Measurements from ENCODE around the gene TEX54.
A peak's percentile ranks its signal among the peaks of the same experiment; 100 is the strongest.
"Not testable (repeated sequence)": the region's sequence is repeated elsewhere in the genome, so short reads cannot be mapped to it uniquely, and the experiment has no call there.

The TEX54 gene

DNA sequence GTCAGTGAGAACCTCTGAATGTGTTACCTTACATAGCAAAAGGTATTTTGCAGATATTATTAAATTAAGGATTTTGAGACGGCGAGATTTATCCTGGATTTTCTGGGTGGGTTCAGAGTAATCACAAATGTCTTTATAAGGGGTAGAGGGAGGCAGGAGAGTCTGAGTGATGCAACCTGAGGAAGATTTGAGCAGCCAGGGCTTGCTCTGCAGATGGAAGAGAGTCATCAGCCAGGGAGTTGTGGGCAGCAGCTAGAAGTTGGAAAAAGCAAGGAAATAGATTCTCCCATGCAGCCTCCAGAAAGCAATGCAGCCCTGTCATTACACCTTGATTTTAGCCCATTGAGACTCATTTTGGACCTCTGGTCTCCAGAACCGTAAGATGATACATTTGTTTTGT, 10.8 kb upstream of the TEX54 start:
- H3K9me3 ChIP-seq (ENCODE audit: low read length), result no peaks in the 10 kb centered on the region
- TF ChIP-seq, protein P1, sequence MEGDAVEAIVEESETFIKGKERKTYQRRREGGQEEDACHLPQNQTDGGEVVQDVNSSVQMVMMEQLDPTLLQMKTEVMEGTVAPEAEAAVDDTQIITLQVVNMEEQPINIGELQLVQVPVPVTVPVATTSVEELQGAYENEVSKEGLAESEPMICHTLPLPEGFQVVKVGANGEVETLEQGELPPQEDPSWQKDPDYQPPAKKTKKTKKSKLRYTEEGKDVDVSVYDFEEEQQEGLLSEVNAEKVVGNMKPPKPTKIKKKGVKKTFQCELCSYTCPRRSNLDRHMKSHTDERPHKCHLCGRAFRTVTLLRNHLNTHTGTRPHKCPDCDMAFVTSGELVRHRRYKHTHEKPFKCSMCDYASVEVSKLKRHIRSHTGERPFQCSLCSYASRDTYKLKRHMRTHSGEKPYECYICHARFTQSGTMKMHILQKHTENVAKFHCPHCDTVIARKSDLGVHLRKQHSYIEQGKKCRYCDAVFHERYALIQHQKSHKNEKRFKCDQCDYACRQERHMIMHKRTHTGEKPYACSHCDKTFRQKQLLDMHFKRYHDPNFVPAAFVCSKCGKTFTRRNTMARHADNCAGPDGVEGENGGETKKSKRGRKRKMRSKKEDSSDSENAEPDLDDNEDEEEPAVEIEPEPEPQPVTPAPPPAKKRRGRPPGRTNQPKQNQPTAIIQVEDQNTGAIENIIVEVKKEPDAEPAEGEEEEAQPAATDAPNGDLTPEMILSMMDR (IDR thresholded peaks at IDR 0.05; ENCODE audit: low read length), result no peak
- no peak for TF ChIP-seq EZH2 (IDR thresholded peaks at IDR 0.05; ENCODE audit: borderline replicate concordance, low read length)
- H3K9me2 ChIP-seq (ENCODE audit: low read depth, low read length), result no peaks in the 10 kb centered on the region
- no peak overlapping the region for H3K4me2 ChIP-seq (ENCODE audit: low read length)
- no peak overlapping the region for H3K9ac ChIP-seq (ENCODE audit: low read length)
- no peaks in the 10 kb centered on the region for H3K36me3 ChIP-seq (ENCODE audit: insufficient read depth, low read length)
- no peaks in the 10 kb centered on the region for H3F3A ChIP-seq (ENCODE audit: insufficient read depth, low read length)
- H4K20me1 ChIP-seq (ENCODE audit: insufficient read depth, low read length), result no peaks in the 10 kb centered on the region
- peaks cover 9% of the 10 kb centered on the region for H3K79me2 ChIP-seq (ENCODE audit: insufficient read depth, low read length)
- peaks cover 27% of the 10 kb centered on the region for H3K4me1 ChIP-seq (ENCODE audit: insufficient read depth, low read length, severe bottlenecking)
- no peak overlapping the region for H3K27ac ChIP-seq (ENCODE audit: low read depth, low read length, poor library complexity, severe bottlenecking)
- H2AFZ ChIP-seq (ENCODE audit: low read length), result no peak overlapping the region
- no peak overlapping the region for H3K4me3 ChIP-seq (ENCODE audit: low read depth, low read length, poor library complexity, severe bottlenecking)
- no peaks in the 10 kb centered on the region for H3K27me3 ChIP-seq (ENCODE audit: insufficient read depth, low read length)

DNA sequence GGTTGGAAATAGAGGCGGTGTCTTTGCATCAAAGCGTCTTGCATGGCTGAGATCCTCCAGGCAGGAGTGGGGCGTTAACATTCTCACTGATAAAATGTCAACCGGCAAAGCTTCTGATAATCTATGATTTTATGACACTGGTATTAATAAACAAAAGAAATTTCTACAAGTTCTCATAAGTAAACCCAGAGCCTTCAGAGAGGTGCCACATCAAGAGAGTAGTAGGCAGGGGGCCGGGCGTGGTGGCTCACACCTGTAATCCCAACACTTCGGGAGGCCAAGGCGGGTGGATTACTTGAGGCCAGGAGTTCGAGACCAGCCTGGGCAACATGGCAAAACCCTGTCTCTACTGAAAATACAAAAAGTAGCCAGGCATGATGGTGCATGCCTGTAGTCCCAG, 10.2 kb upstream of the TEX54 start:
- not testable (repeated sequence) for H3F3A ChIP-seq (ENCODE audit: insufficient read depth, low read length); H3K36me3 ChIP-seq (ENCODE audit: insufficient read depth, low read length); H3K9me2 ChIP-seq (ENCODE audit: low read depth, low read length); H3K9ac ChIP-seq (ENCODE audit: low read length); H2AFZ ChIP-seq (ENCODE audit: low read length); H3K27me3 ChIP-seq (ENCODE audit: insufficient read depth, low read length); H3K9me3 ChIP-seq (ENCODE audit: low read length); H3K4me3 ChIP-seq (ENCODE audit: low read depth, low read length, poor library complexity, severe bottlenecking); H4K20me1 ChIP-seq (ENCODE audit: insufficient read depth, low read length)
- H3K4me2 ChIP-seq (ENCODE audit: low read length), result peak overlapping the region; percentile 71; the same call in 1 of the 2 replicates
- H3K27ac ChIP-seq (ENCODE audit: low read depth, low read length, poor library complexity, severe bottlenecking), result peak overlapping the region; percentile 95
- peaks cover 13% of the 10 kb centered on the region for H3K79me2 ChIP-seq (ENCODE audit: insufficient read depth, low read length)
- peaks cover 33% of the 10 kb centered on the region for H3K4me1 ChIP-seq (ENCODE audit: insufficient read depth, low read length, severe bottlenecking)

DNA sequence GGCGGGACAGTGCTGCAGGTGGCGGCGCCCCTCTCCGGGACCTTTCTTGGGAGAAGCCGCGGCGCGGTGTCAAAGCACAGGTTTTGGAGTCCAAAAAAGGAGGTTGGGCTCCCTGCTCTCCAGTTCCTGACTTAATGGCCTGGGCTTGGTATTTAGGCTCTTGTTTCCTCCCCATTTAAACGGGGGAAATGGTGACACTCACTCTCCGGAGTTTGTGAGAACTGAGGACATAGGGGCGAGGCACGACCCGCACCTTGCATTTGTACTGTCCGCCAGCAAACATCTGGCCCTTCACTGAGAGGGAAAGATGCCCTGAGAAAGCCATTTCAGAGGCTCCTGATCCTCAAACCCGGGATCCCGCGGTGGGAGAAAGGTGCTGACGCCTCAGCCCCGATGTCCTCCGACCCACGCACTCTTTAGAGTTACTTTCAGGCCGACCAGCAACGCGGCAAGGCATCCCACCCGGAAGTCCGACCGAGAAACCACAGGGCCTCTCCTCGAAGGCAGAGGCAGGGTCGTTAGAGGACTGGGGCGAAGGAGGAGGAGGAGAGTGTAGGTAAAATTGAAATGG, 9.6 kb upstream of the TEX54 start:
- H3K79me2 ChIP-seq (ENCODE audit: insufficient read depth, low read length), result peaks cover 18% of the 10 kb centered on the region
- peaks cover 38% of the 10 kb centered on the region for H3K4me1 ChIP-seq (ENCODE audit: insufficient read depth, low read length, severe bottlenecking)
- no peaks in the 10 kb centered on the region for H3K9me3 ChIP-seq (ENCODE audit: low read length)
- H3K36me3 ChIP-seq (ENCODE audit: insufficient read depth, low read length), result peaks cover 6% of the 10 kb centered on the region
- no peak overlapping the region; the same call in 1 of the 2 replicates for H2AFZ ChIP-seq (ENCODE audit: low read length)
- TF ChIP-seq EZH2 (IDR thresholded peaks at IDR 0.05; ENCODE audit: borderline replicate concordance, low read length), result no peak
- TF ChIP-seq, protein P1 (IDR thresholded peaks at IDR 0.05; ENCODE audit: low read length), result no peak
- H3K9ac ChIP-seq (ENCODE audit: low read length), result peak overlapping the region; percentile 71
- no peaks in the 10 kb centered on the region for H3K27me3 ChIP-seq (ENCODE audit: insufficient read depth, low read length)
- H4K20me1 ChIP-seq (ENCODE audit: insufficient read depth, low read length), result no peaks in the 10 kb centered on the region
- peak overlapping the region; percentile 71 for H3K4me2 ChIP-seq (ENCODE audit: low read length)
- H3K4me3 ChIP-seq (ENCODE audit: low read depth, low read length, poor library complexity, severe bottlenecking), result peak overlapping the region; percentile 81
- H3K27ac ChIP-seq (ENCODE audit: low read depth, low read length, poor library complexity, severe bottlenecking), result peak overlapping the region; percentile 95
- no peaks in the 10 kb centered on the region for H3F3A ChIP-seq (ENCODE audit: insufficient read depth, low read length)
- no peaks in the 10 kb centered on the region for H3K9me2 ChIP-seq (ENCODE audit: low read depth, low read length)

Data from OCI-LY1 (cell line).